K562 (cell line): Measurements from ENCODE around the gene TXNRD1. TPM values are rescaled to one million over a fixed set of nuclear protein-coding genes. Genes with fewer than 3 reads are reported as not detected.
A peak's percentile ranks its signal among the peaks of the same experiment; 100 is the strongest.

Experiments
- ATAC-seq: fragments of 200-7000 bp; cut with Tn5 transposase; 3 replicates; pipeline ENCODE4 v1.9.1; 2020; ENCODE audit warnings: moderate library complexity
- BruUV-seq: library from RNA; stranded (reverse); fragments of 400-500 nt; replicated peaks from 2 replicates; lab custom pipeline; 2021; lab: Mats Ljungman, UMichigan
- CTCF ChIA-PET: fragments of 300-600 bp; formaldehyde crosslinking; extraction: SDS; loops from one replicate; lab custom pipeline; 2021; ENCODE audit warnings: low intra/inter-chr PET ratio; lab: Yijun Ruan, JAX
- POLR2A ChIA-PET: fragments of 300-600, 350-650 bp; sonication (Branson Sonifier 250); formaldehyde crosslinking; extraction: SDS; loops from one replicate; lab custom pipeline; 2021; ENCODE audit warnings: antibody characterized with exemption, inconsistent platforms; lab: Yijun Ruan, JAX
- DNase-seq, 4 experiments: peaks; one replicate each; pipeline versions ENCODE4 v3.0.0 to v3.0.0-alpha.2; 2011 to 2018; ENCODE audit warnings: low spot score in 3 of 4, mixed read lengths in 3 of 4; ENCODE audit errors: extremely low read depth in 1 of 4
- FAIRE-seq: peaks from 2 replicates; lab custom pipeline; 2011; peaks lifted over from hg19 to GRCh38; lab: Jason Lieb, UNC
- H2AFZ ChIP-seq: 2 replicates; pipeline ENCODE4 v1.6.0; 2011; ENCODE audit warnings: low read depth, low read length, control low read depth, inconsistent platforms
- H3K27ac ChIP-seq: fragments of 200-600 bp; 3 replicates; pipeline ENCODE4 v1.8.0; 2011; ENCODE audit warnings: low read depth, mild to moderate bottlenecking, control low read depth, inconsistent platforms, low read length, moderate library complexity, mixed read lengths; ENCODE audit errors: extremely low read depth
- H3K27me3 ChIP-seq, 2 experiments: fragments of 300-600 bp in 1 of 2; 2 replicates in 1 of 2; 3 replicates in 1 of 2; pipeline versions ENCODE4 v1.6.0 to v1.8.0; 2011; ENCODE audit warnings: inconsistent platforms in 2 of 2, low read length in 2 of 2, mild to moderate bottlenecking in 1 of 2, mixed read lengths in 1 of 2, moderate library complexity in 1 of 2; ENCODE audit not compliant: control insufficient read depth in 2 of 2, insufficient read depth in 2 of 2
- H3K36me3 ChIP-seq: fragments of 300-600 bp; 3 replicates; pipeline ENCODE4 v1.8.0; 2011; ENCODE audit warnings: mild to moderate bottlenecking, low read length, inconsistent platforms; ENCODE audit not compliant: control insufficient read depth, insufficient read depth
- H3K4me1 ChIP-seq, 2 experiments: fragments of 200-600 bp in 1 of 2; replicated peaks in 1 of 2; 2 replicates in 1 of 2; 3 replicates in 1 of 2; pipeline versions ENCODE4 v1.5.1 to v1.8.0; 2011; ENCODE audit warnings: inconsistent platforms in 2 of 2, low read length in 2 of 2, mild to moderate bottlenecking in 1 of 2, mixed read lengths in 1 of 2, moderate library complexity in 1 of 2; ENCODE audit not compliant: control insufficient read depth in 2 of 2, insufficient read depth in 2 of 2
- H3K4me2 ChIP-seq: 2 replicates; pipeline ENCODE4 v1.6.1; 2011; ENCODE audit warnings: low read length, control low read depth, inconsistent platforms, mixed read lengths; ENCODE audit not compliant: insufficient read depth
- H3K4me3 ChIP-seq: fragments of 200-600 bp; sonication (generic), shearing (Covaris generic); 2 replicates; pipeline ENCODE4 v1.5.1; 2016; ENCODE audit warnings: control low read depth, inconsistent platforms
- H3K79me2 ChIP-seq: fragments of 200-600 bp; 3 replicates; pipeline ENCODE4 v1.8.0; 2011; ENCODE audit warnings: low read length, inconsistent platforms; ENCODE audit not compliant: control insufficient read depth, insufficient read depth
- H3K9ac ChIP-seq, 2 experiments: 2 replicates each; pipeline versions ENCODE4 v1.6.0 to v1.6.1; 2011; ENCODE audit warnings: low read depth in 2 of 2, low read length in 2 of 2, control low read depth in 1 of 2, inconsistent platforms in 1 of 2, mild to moderate bottlenecking in 1 of 2, mixed read lengths in 1 of 2; ENCODE audit not compliant: insufficient read depth in 1 of 2
- H3K9me1 ChIP-seq: one replicate; pipeline ENCODE4 v1.6.0; 2011; ENCODE audit warnings: inconsistent platforms, mild to moderate bottlenecking, low read length, moderate library complexity; ENCODE audit not compliant: control insufficient read depth, insufficient read depth
- H3K9me3 ChIP-seq: replicated peaks from 2 replicates; pipeline ENCODE4 v1.5.1; 2011; ENCODE audit warnings: low read depth, low read length, inconsistent platforms; ENCODE audit not compliant: control insufficient read depth, insufficient read depth
- H4K20me1 ChIP-seq: replicated peaks from 2 replicates; pipeline ENCODE4 v1.6.1; 2011; ENCODE audit warnings: low read length, inconsistent platforms, mixed read lengths; ENCODE audit not compliant: control insufficient read depth, insufficient read depth
- ESRRB ChIP-seq: fragments of 250-450 bp; sonication (Bioruptor Pico); IDR thresholded peaks from 2 replicates; pipeline ENCODE4 v1.5.0; 2020; ENCODE audit warnings: mild to moderate bottlenecking, moderate library complexity, borderline replicate concordance
- KDM4B ChIP-seq, 2 experiments: fragments of 450-650 bp in 1 of 2; sonication (generic) in 1 of 2; IDR thresholded peaks; 2 replicates each; pipeline ENCODE4 v1.6.1; 2016 to 2017; ENCODE audit warnings: borderline replicate concordance in 2 of 2, antibody characterized with exemption in 1 of 2, low read depth in 1 of 2, mild to moderate bottlenecking in 1 of 2
- KLF13 ChIP-seq: fragments of 450-650 bp; IDR thresholded peaks from 2 replicates; pipeline ENCODE4 v1.6.1; 2016; ENCODE audit warnings: missing genetic modification characterization, low read depth, mild to moderate bottlenecking, missing compliant biosample characterization, moderate library complexity, borderline replicate concordance
- NELFE ChIP-seq: IDR thresholded peaks from 2 replicates; pipeline ENCODE4 v1.6.1; 2011; ENCODE audit warnings: mild to moderate bottlenecking; ENCODE audit not compliant: insufficient read depth, insufficient read length
- PHF20 ChIP-seq: fragments of 450-650 bp; IDR thresholded peaks from 2 replicates; pipeline ENCODE4 v1.6.1; 2018; ENCODE audit not compliant: partially characterized antibody
- RAD51 ChIP-seq: fragments of 450-650 bp; IDR thresholded peaks from 2 replicates; pipeline ENCODE4 v1.7.1; 2016; ENCODE audit warnings: low read depth, mild to moderate bottlenecking, borderline replicate concordance
- SMAD1 ChIP-seq: fragments of 150-350 bp; IDR thresholded peaks from 2 replicates; pipeline ENCODE4 v1.6.1; 2014; ENCODE audit warnings: low read length, low read depth; ENCODE audit not compliant: partially characterized antibody
- THRAP3 ChIP-seq: fragments of 450-650 bp; IDR thresholded peaks from 2 replicates; pipeline ENCODE4 v1.6.1; 2016; ENCODE audit warnings: mild to moderate bottlenecking, inconsistent platforms, borderline replicate concordance
- ZNF24 ChIP-seq: fragments of 450-650 bp; IDR thresholded peaks from 2 replicates; pipeline ENCODE4 v1.6.1; 2016
- ZNF431 ChIP-seq: sonication (generic); formaldehyde crosslinking; IDR thresholded peaks from 2 replicates; pipeline ENCODE4 v1.8.0; 2022; ENCODE audit warnings: mild to moderate bottlenecking, missing genetic modification reagents
- ZNF75A ChIP-seq: fragments of 450-650 bp; formaldehyde crosslinking; IDR thresholded peaks from 2 replicates; pipeline ENCODE4 v1.4.0; 2020; ENCODE audit warnings: mild to moderate bottlenecking
- ZNF785 ChIP-seq: fragments of 250-450 bp; sonication (Bioruptor Pico); IDR thresholded peaks from 2 replicates; pipeline ENCODE4 v1.4.0; 2020; ENCODE audit warnings: mild to moderate bottlenecking
- WGBS: fragments of 100-300 bp; shearing (Covaris generic); methylation state at CpG from one replicate; pipeline ENCODE4 v1.1.6; 2016; ENCODE audit warnings: low coverage, mixed read lengths; ENCODE audit not compliant: insufficient coverage; ENCODE audit errors: missing lambda C conversion rate; 5-methylcytosine and 5-hydroxymethylcytosine counted together
- in situ Hi-C: fragments of 300-500 bp; cut with MboI; formaldehyde crosslinking; loops from 4 replicates; pipeline ENCODE4 v1.15.0; 2018; ENCODE audit warnings: inconsistent platforms, mixed read lengths
- intact Hi-C: fragments of 100-400 bp; cut with micrococcal nuclease; formaldehyde crosslinking; loops from 2 replicates; pipeline ENCODE4 v1.14.2; 2022
- polyA plus RNA-seq, 8 experiments: library from polyadenylated mRNA; depleted of rRNA in 4 of 8; stranded (reverse) in 5 of 8; unstranded in 3 of 8; fragments of >200 nt; fragmentation: Nextera tagmentation in 2 of 8; fragmentation: Illumina TruSeq in 1 of 8; extraction: Ambion mirVana in 2 of 8; extraction: Trizol in 1 of 8; gene quantifications; 2 replicates each; pipeline versions ENCODE4 v1.2.1 to v1.2.3, GENCODE V29; 2011 to 2014; ENCODE audit warnings: inconsistent platforms in 1 of 8, missing spikeins in 1 of 8
- total RNA-seq, 7 experiments: library from RNA; depleted of rRNA in 6 of 7; stranded (reverse); fragments of >200 nt in 6 of 7; fragmentation: Illumina TruSeq in 2 of 7; extraction: Trizol in 2 of 7; gene quantifications; 2 replicates each; pipeline versions ENCODE4 v1.2.1 to v1.2.3, GENCODE V29; 2011 to 2021; ENCODE audit warnings: low replicate concordance in 1 of 7
- TF ChIP-seq, protein P1 (sequence below): fragments of 250-450 bp; sonication (Bioruptor Pico); IDR thresholded peaks from 2 replicates; pipeline ENCODE4 v1.8.0; 2021; ENCODE audit warnings: borderline replicate concordance, mild to moderate bottlenecking, moderate library complexity; ENCODE audit not compliant: poor library complexity, severe bottlenecking
- TF ChIP-seq, protein P2 (sequence below): sonication (generic); formaldehyde crosslinking; IDR thresholded peaks from 2 replicates; pipeline ENCODE4 v1.5.0; 2020; ENCODE audit warnings: missing genetic modification reagents
- TF ChIP-seq, protein P3 (sequence below): sonication (generic); formaldehyde crosslinking; IDR thresholded peaks from 2 replicates; pipeline ENCODE4 v1.9.0; 2022; ENCODE audit warnings: mild to moderate bottlenecking, missing genetic modification reagents
- TF ChIP-seq, protein P4 (sequence below): sonication (generic); formaldehyde crosslinking; IDR thresholded peaks from 2 replicates; pipeline ENCODE4 v1.8.1; 2023; ENCODE audit warnings: mild to moderate bottlenecking, missing genetic modification reagents
- TF ChIP-seq, protein P5 (sequence below), 2 experiments: fragments of 200-800 bp in 1 of 2; sonication (Bioruptor generic) in 1 of 2; sonication (generic) in 1 of 2; formaldehyde crosslinking in 1 of 2; IDR thresholded peaks in 1 of 2; conservative IDR thresholded peaks in 1 of 2; 2 replicates each; pipeline versions ENCODE4 v1.5.0 to v1.6.1; 2016 to 2020; ENCODE audit warnings: missing compliant biosample characterization in 1 of 2, missing genetic modification characterization in 1 of 2, missing genetic modification reagents in 1 of 2

Gene TXNRD1
- total and polyA plus RNA-seq, 9 of the 15 experiments (the other 6 are each of a cell fraction or from before 2014, with no cell fraction given) = 107 to 189 (median 146) TPM

DNA sequence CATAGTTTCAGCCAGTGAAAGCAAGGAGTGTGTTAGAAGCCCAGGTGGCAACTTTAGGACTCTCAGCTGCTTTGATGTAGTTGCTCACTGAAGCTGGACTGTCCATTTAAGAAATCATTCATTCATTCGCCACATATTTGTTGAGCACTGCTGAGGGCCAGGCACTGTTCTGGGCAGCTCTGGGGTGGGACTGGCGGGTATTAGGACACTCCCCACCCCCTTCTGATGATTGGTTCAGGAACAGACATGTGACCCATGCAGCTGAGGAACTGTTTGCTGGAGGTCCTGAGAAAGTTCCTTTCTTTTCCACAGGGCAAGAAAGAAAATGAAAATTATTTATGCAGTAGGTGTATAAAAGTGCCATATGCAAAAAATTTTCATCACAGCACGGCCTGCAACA is 170.9 kb downstream of the TXNRD1 start:
- intact Hi-C loops = loop anchor here (10.0 kb wide), 2 partner anchors 568 to 998 kb away; partner anchors contain the start of gene SLC41A2
- Histone ChIP-seq H2AFZ (no peak overlapping the region), H3K9me3 (no peaks in the 10 kb centered on the region), H3K36me3 (no peaks in the 10 kb centered on the region), H3K27ac (no peak overlapping the region), H3K9me1 (no peaks in the 10 kb centered on the region), H3K9ac (no peak overlapping the region), H3K4me2 (no peak overlapping the region), H3K4me3 (no peak overlapping the region), H3K27me3 (no peaks in the 10 kb centered on the region), H3K4me1 (peaks cover 3% of the 10 kb centered on the region in 2 experiments; a peak in 3 of 5 replicates), H3K79me2 (no peaks in the 10 kb centered on the region), H4K20me1 (no peaks in the 10 kb centered on the region)
- BruUV-seq = no TSS peak
- ChIA-PET POLR2A (interaction anchor here (0.6 kb wide), 2 partner anchors 90 to 163 kb away, joined by 3 read pairs; no protein-coding TSS in a partner anchor), CTCF (no interaction called here)
- in situ Hi-C loops = loop anchor here (10.0 kb wide), 1 partner anchor 278 kb away; no protein-coding TSS in a partner anchor
- ATAC-seq (peak; percentile 59), DNase-seq (peak in 3 of 4 experiments; percentile 40 to 43 (median 42)), FAIRE-seq (no peak)
- WGBS = 83% methylated on average over 3 of the region's 3 CpGs
- TF ChIP-seq ZNF431 (CRISPR knock-in tag) = no peak
- no peak for TF ChIP-seq SMAD1
- TF ChIP-seq, protein P1, sequence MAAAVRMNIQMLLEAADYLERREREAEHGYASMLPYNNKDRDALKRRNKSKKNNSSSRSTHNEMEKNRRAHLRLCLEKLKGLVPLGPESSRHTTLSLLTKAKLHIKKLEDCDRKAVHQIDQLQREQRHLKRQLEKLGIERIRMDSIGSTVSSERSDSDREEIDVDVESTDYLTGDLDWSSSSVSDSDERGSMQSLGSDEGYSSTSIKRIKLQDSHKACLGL = no peak
- TF ChIP-seq, protein P2, sequence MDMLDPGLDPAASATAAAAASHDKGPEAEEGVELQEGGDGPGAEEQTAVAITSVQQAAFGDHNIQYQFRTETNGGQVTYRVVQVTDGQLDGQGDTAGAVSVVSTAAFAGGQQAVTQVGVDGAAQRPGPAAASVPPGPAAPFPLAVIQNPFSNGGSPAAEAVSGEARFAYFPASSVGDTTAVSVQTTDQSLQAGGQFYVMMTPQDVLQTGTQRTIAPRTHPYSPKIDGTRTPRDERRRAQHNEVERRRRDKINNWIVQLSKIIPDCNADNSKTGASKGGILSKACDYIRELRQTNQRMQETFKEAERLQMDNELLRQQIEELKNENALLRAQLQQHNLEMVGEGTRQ (CRISPR knock-in tag) = peak; percentile 70
- no peak for TF ChIP-seq THRAP3
- TF ChIP-seq, protein P3, sequence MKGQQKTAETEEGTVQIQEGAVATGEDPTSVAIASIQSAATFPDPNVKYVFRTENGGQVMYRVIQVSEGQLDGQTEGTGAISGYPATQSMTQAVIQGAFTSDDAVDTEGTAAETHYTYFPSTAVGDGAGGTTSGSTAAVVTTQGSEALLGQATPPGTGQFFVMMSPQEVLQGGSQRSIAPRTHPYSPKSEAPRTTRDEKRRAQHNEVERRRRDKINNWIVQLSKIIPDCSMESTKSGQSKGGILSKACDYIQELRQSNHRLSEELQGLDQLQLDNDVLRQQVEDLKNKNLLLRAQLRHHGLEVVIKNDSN (CRISPR knock-in tag) = peak; percentile 59
- TF ChIP-seq PHF20 = no peak
- no peak for TF ChIP-seq NELFE
- no peak for TF ChIP-seq ZNF75A
- TF ChIP-seq, protein P4, sequence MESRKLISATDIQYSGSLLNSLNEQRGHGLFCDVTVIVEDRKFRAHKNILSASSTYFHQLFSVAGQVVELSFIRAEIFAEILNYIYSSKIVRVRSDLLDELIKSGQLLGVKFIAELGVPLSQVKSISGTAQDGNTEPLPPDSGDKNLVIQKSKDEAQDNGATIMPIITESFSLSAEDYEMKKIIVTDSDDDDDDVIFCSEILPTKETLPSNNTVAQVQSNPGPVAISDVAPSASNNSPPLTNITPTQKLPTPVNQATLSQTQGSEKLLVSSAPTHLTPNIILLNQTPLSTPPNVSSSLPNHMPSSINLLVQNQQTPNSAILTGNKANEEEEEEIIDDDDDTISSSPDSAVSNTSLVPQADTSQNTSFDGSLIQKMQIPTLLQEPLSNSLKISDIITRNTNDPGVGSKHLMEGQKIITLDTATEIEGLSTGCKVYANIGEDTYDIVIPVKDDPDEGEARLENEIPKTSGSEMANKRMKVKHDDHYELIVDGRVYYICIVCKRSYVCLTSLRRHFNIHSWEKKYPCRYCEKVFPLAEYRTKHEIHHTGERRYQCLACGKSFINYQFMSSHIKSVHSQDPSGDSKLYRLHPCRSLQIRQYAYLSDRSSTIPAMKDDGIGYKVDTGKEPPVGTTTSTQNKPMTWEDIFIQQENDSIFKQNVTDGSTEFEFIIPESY (CRISPR knock-in tag) = peak; percentile 64
- no peak for TF ChIP-seq KLF13 (tag)
- TF ChIP-seq ZNF785 (CRISPR knock-in tag) = no peak
- TF ChIP-seq, protein P5, sequence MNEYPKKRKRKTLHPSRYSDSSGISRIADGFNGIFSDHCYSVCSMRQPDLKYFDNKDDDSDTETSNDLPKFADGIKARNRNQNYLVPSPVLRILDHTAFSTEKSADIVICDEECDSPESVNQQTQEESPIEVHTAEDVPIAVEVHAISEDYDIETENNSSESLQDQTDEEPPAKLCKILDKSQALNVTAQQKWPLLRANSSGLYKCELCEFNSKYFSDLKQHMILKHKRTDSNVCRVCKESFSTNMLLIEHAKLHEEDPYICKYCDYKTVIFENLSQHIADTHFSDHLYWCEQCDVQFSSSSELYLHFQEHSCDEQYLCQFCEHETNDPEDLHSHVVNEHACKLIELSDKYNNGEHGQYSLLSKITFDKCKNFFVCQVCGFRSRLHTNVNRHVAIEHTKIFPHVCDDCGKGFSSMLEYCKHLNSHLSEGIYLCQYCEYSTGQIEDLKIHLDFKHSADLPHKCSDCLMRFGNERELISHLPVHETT (CRISPR knock-in tag; conservative IDR thresholded peaks at IDR 0.05 in 1 of 2, IDR thresholded peaks at IDR 0.05 in 1 of 2) = no peak
- no peak for TF ChIP-seq KDM4B (IDR thresholded peaks at IDR 0.05; ENCODE audit: borderline replicate concordance in 2 of 2, low read depth in 1 of 2)
- TF ChIP-seq ESRRB (CRISPR knock-in tag) = no peak
- TF ChIP-seq ZNF24 = peak; percentile 53; the same call in 1 of the 2 replicates
- peak; percentile 60; the same call in 1 of the 2 replicates for TF ChIP-seq RAD51
